Panc1 (cell line): Measurements from ENCODE around the gene SLC6A7. TPM values are rescaled to one million over a fixed set of nuclear protein-coding genes. Genes with fewer than 3 reads are reported as not detected.

Experiments used
- ATAC-seq: fragments of 200-7000 bp; cut with Tn5 transposase; 2 replicates; pipeline ENCODE4 v1.9.1; 2020; ENCODE audit warnings: mild to moderate bottlenecking, moderate library complexity
- BruUV-seq: library from RNA; stranded (reverse); fragments of 400-500 nt; replicated peaks from 2 replicates; lab custom pipeline; 2021; lab: Mats Ljungman, UMichigan
- CTCF ChIA-PET: fragments of 300-600 bp; sonication (Branson Sonifier 250); formaldehyde crosslinking; loops from one replicate; lab custom pipeline; 2022; ENCODE audit warnings: antibody characterized with exemption; lab: Charles Lee
- POLR2A ChIA-PET: fragments of 300-600 bp; sonication (Branson Sonifier 250); formaldehyde crosslinking; loops from one replicate; lab custom pipeline; 2022; ENCODE audit warnings: antibody characterized with exemption; lab: Charles Lee
- DNase-seq: peaks from one replicate; pipeline ENCODE4 v3.0.0-alpha.2; 2010; ENCODE audit warnings: low read depth, low spot score
- H3K27ac ChIP-seq: 2 replicates; pipeline ENCODE4 v1.5.1; 2011; ENCODE audit warnings: mild to moderate bottlenecking, low read length, inconsistent platforms
- H3K27me3 ChIP-seq: fragments of 200-500 bp; sonication (Bioruptor generic); 2 replicates; pipeline ENCODE4 v1.6.0; 2014; ENCODE audit warnings: low read length, inconsistent platforms; ENCODE audit not compliant: control insufficient read depth, insufficient read depth
- H3K36me3 ChIP-seq: fragments of 200-500 bp; sonication (Bioruptor generic); 2 replicates; pipeline ENCODE4 v1.5.1; 2014; ENCODE audit warnings: inconsistent platforms, mild to moderate bottlenecking, low read length, moderate library complexity; ENCODE audit not compliant: control insufficient read depth, insufficient read depth
- H3K4me1 ChIP-seq: 2 replicates; pipeline ENCODE4 v1.5.1; 2011; ENCODE audit warnings: inconsistent platforms, mild to moderate bottlenecking, low read length, moderate library complexity; ENCODE audit not compliant: control insufficient read depth, insufficient read depth
- H3K4me3 ChIP-seq, 2 experiments: 2 replicates each; pipeline ENCODE4 v1.5.1; 2011 to 2012; ENCODE audit warnings: low read depth in 2 of 2, low read length in 2 of 2, mild to moderate bottlenecking in 2 of 2, inconsistent platforms in 1 of 2, moderate library complexity in 1 of 2
- H3K9me3 ChIP-seq: fragments of 200-500 bp; sonication (Bioruptor generic); 2 replicates; pipeline ENCODE4 v1.5.1; 2014; ENCODE audit warnings: low read depth, mild to moderate bottlenecking, inconsistent platforms, low read length, moderate library complexity; ENCODE audit not compliant: control insufficient read depth, insufficient read depth
- POLR2AphosphoS5 ChIP-seq: IDR thresholded peaks from 2 replicates; pipeline ENCODE4 v1.6.1; 2012; ENCODE audit warnings: mild to moderate bottlenecking, low read depth, low read length, moderate library complexity
- SIN3A ChIP-seq: IDR thresholded peaks from 2 replicates; pipeline ENCODE4 v1.6.1; 2012; ENCODE audit warnings: low read depth, mild to moderate bottlenecking, low read length, moderate library complexity, borderline replicate concordance; ENCODE audit not compliant: insufficient read depth
- TCF7L2 ChIP-seq: IDR thresholded peaks from 2 replicates; pipeline ENCODE4 v1.6.1; 2011; ENCODE audit warnings: mild to moderate bottlenecking, low read depth, low read length, inconsistent platforms
- in situ Hi-C: cut with HindIII; loops from 2 replicates; pipeline ENCODE4 v1.10.0; 2016; ENCODE audit warnings: low sequenced_read_pairs, low pct_unique_long_range_greater_than_20kb
- intact Hi-C: fragments of 100-400 bp; cut with micrococcal nuclease; formaldehyde crosslinking; loops from one replicate; pipeline ENCODE4 v1.10.0; 2022; ENCODE audit not compliant: unreplicated experiment
- total RNA-seq: library from RNA; stranded (reverse); gene quantifications from one replicate; pipeline ENCODE4 v1.2.1, GENCODE V29; 2021; ENCODE audit not compliant: unreplicated experiment
- TF ChIP-seq, protein P1 (sequence below), 2 experiments: IDR thresholded peaks; 2 replicates each; pipeline ENCODE4 v1.6.1; 2011 to 2012; ENCODE audit warnings: low read depth in 2 of 2, control low read depth in 1 of 2, low read length in 1 of 2, mild to moderate bottlenecking in 1 of 2, moderate library complexity in 1 of 2; ENCODE audit not compliant: insufficient read depth in 1 of 2
- TF ChIP-seq, protein P2 (sequence below): fragments of 450-650 bp; IDR thresholded peaks from 2 replicates; pipeline ENCODE4 v1.5.1; 2017; ENCODE audit warnings: mild to moderate bottlenecking

The SLC6A7 gene
- total RNA-seq, 1 experiment from 2014 or later: not detected

DNA sequence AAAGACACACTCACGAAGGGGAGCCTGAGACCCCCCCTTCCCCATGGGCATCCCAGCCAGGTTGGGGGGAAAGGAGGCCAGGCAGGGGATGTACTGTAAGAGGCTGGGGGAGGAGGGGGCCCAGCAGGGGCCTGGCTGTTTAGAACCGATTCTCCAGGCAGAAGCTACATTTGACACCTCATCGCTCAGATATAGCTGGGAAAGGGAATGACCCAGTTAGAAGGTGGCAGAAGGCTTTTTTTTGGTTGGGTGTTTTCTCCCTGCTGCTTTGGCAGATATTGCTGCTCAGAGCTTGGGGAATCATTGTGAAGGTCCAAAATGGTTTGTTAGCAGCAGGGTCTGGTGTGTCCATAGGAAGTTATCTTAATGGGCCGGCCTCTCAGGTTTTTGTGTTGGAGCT, 17.3 kb upstream of the SLC6A7 start:
- intact Hi-C loops (no loop called here), in situ Hi-C loops (no loop called here)
- no peaks in the 10 kb centered on the region for H3K9me3 ChIP-seq
- H3K27ac ChIP-seq: no peak overlapping the region
- no TSS peak for BruUV-seq
- no peaks in the 10 kb centered on the region; the same call in 1 of the 2 replicates for H3K27me3 ChIP-seq
- POLR2A ChIA-PET: interaction anchor here (0.6 kb wide), 1 partner anchor 10 kb away, joined by 3 read pairs; no protein-coding TSS in a partner anchor
- TF ChIP-seq, protein P1, sequence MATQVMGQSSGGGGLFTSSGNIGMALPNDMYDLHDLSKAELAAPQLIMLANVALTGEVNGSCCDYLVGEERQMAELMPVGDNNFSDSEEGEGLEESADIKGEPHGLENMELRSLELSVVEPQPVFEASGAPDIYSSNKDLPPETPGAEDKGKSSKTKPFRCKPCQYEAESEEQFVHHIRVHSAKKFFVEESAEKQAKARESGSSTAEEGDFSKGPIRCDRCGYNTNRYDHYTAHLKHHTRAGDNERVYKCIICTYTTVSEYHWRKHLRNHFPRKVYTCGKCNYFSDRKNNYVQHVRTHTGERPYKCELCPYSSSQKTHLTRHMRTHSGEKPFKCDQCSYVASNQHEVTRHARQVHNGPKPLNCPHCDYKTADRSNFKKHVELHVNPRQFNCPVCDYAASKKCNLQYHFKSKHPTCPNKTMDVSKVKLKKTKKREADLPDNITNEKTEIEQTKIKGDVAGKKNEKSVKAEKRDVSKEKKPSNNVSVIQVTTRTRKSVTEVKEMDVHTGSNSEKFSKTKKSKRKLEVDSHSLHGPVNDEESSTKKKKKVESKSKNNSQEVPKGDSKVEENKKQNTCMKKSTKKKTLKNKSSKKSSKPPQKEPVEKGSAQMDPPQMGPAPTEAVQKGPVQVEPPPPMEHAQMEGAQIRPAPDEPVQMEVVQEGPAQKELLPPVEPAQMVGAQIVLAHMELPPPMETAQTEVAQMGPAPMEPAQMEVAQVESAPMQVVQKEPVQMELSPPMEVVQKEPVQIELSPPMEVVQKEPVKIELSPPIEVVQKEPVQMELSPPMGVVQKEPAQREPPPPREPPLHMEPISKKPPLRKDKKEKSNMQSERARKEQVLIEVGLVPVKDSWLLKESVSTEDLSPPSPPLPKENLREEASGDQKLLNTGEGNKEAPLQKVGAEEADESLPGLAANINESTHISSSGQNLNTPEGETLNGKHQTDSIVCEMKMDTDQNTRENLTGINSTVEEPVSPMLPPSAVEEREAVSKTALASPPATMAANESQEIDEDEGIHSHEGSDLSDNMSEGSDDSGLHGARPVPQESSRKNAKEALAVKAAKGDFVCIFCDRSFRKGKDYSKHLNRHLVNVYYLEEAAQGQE (IDR thresholded peaks at IDR 0.05; ENCODE audit: insufficient read depth in 1 of 2, low read depth in 2 of 2, low read length in 1 of 2): no peak
- TF ChIP-seq TCF7L2: no peak
- no peak for TF ChIP-seq SIN3A
- TF ChIP-seq, protein P2, sequence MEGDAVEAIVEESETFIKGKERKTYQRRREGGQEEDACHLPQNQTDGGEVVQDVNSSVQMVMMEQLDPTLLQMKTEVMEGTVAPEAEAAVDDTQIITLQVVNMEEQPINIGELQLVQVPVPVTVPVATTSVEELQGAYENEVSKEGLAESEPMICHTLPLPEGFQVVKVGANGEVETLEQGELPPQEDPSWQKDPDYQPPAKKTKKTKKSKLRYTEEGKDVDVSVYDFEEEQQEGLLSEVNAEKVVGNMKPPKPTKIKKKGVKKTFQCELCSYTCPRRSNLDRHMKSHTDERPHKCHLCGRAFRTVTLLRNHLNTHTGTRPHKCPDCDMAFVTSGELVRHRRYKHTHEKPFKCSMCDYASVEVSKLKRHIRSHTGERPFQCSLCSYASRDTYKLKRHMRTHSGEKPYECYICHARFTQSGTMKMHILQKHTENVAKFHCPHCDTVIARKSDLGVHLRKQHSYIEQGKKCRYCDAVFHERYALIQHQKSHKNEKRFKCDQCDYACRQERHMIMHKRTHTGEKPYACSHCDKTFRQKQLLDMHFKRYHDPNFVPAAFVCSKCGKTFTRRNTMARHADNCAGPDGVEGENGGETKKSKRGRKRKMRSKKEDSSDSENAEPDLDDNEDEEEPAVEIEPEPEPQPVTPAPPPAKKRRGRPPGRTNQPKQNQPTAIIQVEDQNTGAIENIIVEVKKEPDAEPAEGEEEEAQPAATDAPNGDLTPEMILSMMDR: no peak
- no peak for TF ChIP-seq POLR2AphosphoS5
- no peaks in the 10 kb centered on the region for H3K4me1 ChIP-seq
- DNase-seq: no peak
- no peak for ATAC-seq
- H3K4me3 ChIP-seq: no peak overlapping the region
- no peaks in the 10 kb centered on the region for H3K36me3 ChIP-seq
- CTCF ChIA-PET: interaction anchor here (0.6 kb wide), 1 partner anchor 22 kb away, joined by 7 read pairs; no protein-coding TSS in a partner anchor

DNA sequence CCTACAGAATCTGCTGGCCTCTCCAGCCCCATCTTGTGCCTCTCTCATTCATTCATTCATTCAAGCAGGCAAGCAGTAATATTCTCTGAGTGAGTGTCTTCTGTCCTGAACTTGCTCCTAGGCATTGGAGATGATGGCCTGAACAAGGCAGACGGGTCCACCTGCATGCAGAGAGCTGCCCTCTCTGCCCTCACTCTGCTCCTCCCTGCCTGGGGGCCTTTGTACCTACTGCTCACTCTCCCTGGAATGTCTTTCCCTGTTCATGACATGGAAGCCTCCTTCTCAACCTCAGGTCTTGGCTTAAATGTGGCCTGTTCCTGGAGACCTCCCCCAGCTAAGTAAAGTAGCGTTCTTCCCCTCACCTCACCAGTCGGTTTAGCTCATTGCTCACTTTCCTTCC, 16.7 kb upstream of the SLC6A7 start:
- Histone ChIP-seq H3K27ac (no peak overlapping the region), H3K4me3 (no peak overlapping the region), H3K27me3 (no peaks in the 10 kb centered on the region; the same call in 1 of the 2 replicates), H3K4me1 (no peaks in the 10 kb centered on the region), H3K36me3 (no peaks in the 10 kb centered on the region), H3K9me3 (no peaks in the 10 kb centered on the region)
- BruUV-seq: no TSS peak
- intact Hi-C loops: no loop called here
- DNase-seq: no peak
- TF ChIP-seq, protein P1 (IDR thresholded peaks at IDR 0.05; ENCODE audit: insufficient read depth in 1 of 2, low read depth in 2 of 2, low read length in 1 of 2): no peak
- ChIA-PET CTCF (no interaction called here), POLR2A (no interaction called here)
- ATAC-seq: no peak
- in situ Hi-C loops: no loop called here
